Measurements from ENCODE around the gene INPP1. TPM values are rescaled to one million over a fixed set of nuclear protein-coding genes. Genes with fewer than 3 reads are reported as not detected.

The INPP1 gene, protein sequence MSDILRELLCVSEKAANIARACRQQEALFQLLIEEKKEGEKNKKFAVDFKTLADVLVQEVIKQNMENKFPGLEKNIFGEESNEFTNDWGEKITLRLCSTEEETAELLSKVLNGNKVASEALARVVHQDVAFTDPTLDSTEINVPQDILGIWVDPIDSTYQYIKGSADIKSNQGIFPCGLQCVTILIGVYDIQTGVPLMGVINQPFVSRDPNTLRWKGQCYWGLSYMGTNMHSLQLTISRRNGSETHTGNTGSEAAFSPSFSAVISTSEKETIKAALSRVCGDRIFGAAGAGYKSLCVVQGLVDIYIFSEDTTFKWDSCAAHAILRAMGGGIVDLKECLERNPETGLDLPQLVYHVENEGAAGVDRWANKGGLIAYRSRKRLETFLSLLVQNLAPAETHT
- 13.7 and 14.9 TPM in 2 replicates for total RNA-seq

GRCh38 chr2:190343536-190344275 is at the start of gene INPP1:
Gene INPP1, plus strand, starts transcription at chr2:190343589. Its CDS starts 16,514 bp downstream, at chr2:190360103.

DNA sequence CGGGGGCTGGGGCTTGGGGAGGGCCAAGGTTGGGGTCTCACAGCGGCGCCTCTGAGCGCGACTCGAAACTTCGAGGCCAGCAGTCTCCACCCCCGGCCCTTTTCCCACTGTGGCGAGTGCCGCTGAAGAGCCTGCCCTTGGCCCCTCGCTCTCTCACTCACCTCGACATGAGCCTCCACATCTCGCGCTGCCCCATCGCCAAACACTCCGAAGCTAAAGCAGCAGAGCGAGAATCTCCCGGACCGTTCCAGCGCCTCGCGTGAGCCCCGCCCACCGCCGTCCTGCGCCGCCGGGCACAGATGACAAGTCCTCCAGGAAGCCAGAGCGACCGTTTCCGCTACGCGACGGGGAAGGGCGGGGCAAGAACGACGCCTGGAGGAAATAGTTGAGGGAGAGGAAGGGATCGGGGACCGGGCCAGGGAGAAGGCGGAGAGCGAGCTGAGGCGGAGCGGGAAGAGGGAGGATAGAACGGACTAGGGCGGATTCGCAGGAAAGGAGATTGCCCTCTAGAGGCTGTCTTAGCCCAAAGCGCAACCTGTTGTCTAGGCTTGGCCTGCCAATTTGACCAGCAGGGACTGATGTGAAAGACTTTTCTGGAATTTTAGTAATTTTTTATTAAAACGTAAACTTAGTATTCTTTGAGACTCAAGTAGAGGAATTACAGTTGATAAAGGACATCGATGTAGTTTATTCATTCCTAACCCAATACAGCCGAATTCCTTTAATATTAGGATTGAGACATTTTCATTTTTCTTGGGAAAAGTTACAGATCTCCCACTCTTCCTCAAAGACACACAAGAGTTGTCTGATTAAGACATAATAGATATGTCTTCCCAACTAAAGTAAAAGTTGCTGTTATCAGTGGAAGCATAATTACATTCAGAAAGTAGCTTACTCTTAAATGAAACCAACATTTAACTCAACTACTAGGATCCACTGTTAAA is 23.6 kb upstream of the INPP1 start, which contains the start of gene HIBCH:
TSS of gene HIBCH (minus strand) at position 272 of the 944 bp plus-strand sequence. CDS start at position 196, 76 bp downstream.

GRCh38 chr2:190407662-190408537 is 64.5 kb downstream of the INPP1 start, which contains the start of gene MFSD6:
Gene MFSD6, plus strand, starts transcription at chr2:190408355. Its CDS starts 27,675 bp downstream, at chr2:190436030.

Other genes with a start within 250 kb of the INPP1 start
- 15.9 and 23.9 TPM in 2 replicates for gene HIBCH, start 23.8 kb upstream of the INPP1 start, total RNA-seq
- 3.9 and 8.9 TPM in 2 replicates for gene MFSD6, start 64.8 kb downstream of the INPP1 start, total RNA-seq
- 8.5 and 10.6 TPM in 2 replicates for gene NEMP2, start 191.1 kb downstream of the INPP1 start, total RNA-seq